Measurements from ENCODE around the gene CBX7. TPM values are rescaled to one million over a fixed set of nuclear protein-coding genes. Genes with fewer than 3 reads are reported as not detected.

The CBX7 gene
- total and polyA plus RNA-seq, 2 donors (not counting 3 experiments of a cell fraction or from before 2014, with no cell fraction given) = 3.4 to 7.1 TPM

GRCh38 chr22:39178206-39179111 is 26.0 kb upstream of the CBX7 start:
- Histone ChIP-seq H3K4me2 (ENCODE audit: insufficient read depth, low read length) (peak overlapping the region; percentile 20), H2AFZ (ENCODE audit: low read depth, low read length) (no peak overlapping the region), H4K20me1 (replicated peaks; ENCODE audit: control insufficient read depth, extremely low read depth, insufficient read depth, low read length) (no peaks in the 10 kb centered on the region), H3K9ac (replicated peaks; ENCODE audit: extremely low read depth, insufficient read depth, low read length) (peak overlapping the region; percentile 80), H3K4me1 (ENCODE audit: control insufficient read depth, extremely low read depth, insufficient read depth, low read length) (peaks cover 58% of the 10 kb centered on the region), H3K27ac (ENCODE audit: insufficient read depth, low read depth, low read length) (peak overlapping the region; percentile 99), H3K9me1 (replicated peaks; ENCODE audit: control insufficient read depth, extremely low read depth, insufficient read depth, low read length) (no peaks in the 10 kb centered on the region), H3K79me2 (ENCODE audit: control insufficient read depth, insufficient read depth, low read length) (no peaks in the 10 kb centered on the region), H3K4me3 (replicated peaks in 1 of 3; ENCODE audit: insufficient read depth in 1 of 3, low read depth in 1 of 3, low read length in 3 of 3) (no peak overlapping the region), H3K36me3 (ENCODE audit: control insufficient read depth in 2 of 2, extremely low read depth in 1 of 2, insufficient read depth in 2 of 2, low read length in 2 of 2) (no peaks in the 10 kb centered on the region), H3K27me3 (ENCODE audit: control insufficient read depth in 2 of 2, insufficient read depth in 2 of 2, low read length in 2 of 2) (no peaks in the 10 kb centered on the region), H3K9me3 (replicated peaks; ENCODE audit: control insufficient read depth, insufficient read depth, low read length) (no peaks in the 10 kb centered on the region)
- dilution Hi-C loops (cut with MboI; ENCODE audit: extremely low pct_ligation_motif_present, low sequenced_read_pairs) = no loop called here
- DNase-seq (ENCODE audit: low read depth, low spot score) = peak; percentile 94
- no TSS peak for BruUV-seq (replicated peaks)
- TF ChIP-seq POLR2AphosphoS5 (IDR thresholded peaks at IDR 0.05; ENCODE audit: insufficient read depth, low read depth, low read length) (peak; percentile 62), EZH2 (IDR thresholded peaks at IDR 0.05; ENCODE audit: borderline replicate concordance, low read depth, low read length, severe bottlenecking) (no peak), JUN (IDR thresholded peaks at IDR 0.05; ENCODE audit: borderline replicate concordance, insufficient read depth, insufficient read length, low read depth) (peak; percentile 97), MYC (IDR thresholded peaks at IDR 0.05; ENCODE audit: low read depth, low read length) (no peak), CTCF (IDR thresholded peaks at IDR 0.05; ENCODE audit: extremely low read depth in 1 of 2, insufficient read depth in 1 of 2, low read depth in 1 of 2, low read length in 2 of 2) (no peak), MAX (IDR thresholded peaks at IDR 0.05; ENCODE audit: insufficient read depth, insufficient read length) (no peak), POLR2A (IDR thresholded peaks at IDR 0.05; ENCODE audit: low read depth, low read length) (no peak), GATA2 (IDR thresholded peaks at IDR 0.05; ENCODE audit: insufficient read depth, insufficient read length, low read depth, low read length) (peak; percentile 98), FOS (IDR thresholded peaks at IDR 0.05; ENCODE audit: borderline replicate concordance, insufficient read depth, low read length) (peak; percentile 88)
- intact Hi-C loops (cut with micrococcal nuclease) = loop anchor here (1.0 to 10.0 kb wide), 2 partner anchors 36 to 346 kb away; partner anchors contain the start of gene ATF4
- FAIRE-seq = peak; percentile 96
- ChIA-PET POLR2A (no interaction called here), CTCF (interaction anchor here (1.5 to 1.7 kb wide), 2 partner anchors 39 to 409 kb away, joined by 3 read pairs; no protein-coding TSS in a partner anchor)

Measured in endothelial cell of umbilical vein (primary cell).